Neutrophil (primary cell): ENCODE data around the gene CHN2.

Source experiments
- H3K27ac ChIP-seq: fragments of 200-600 bp; sonication (generic); 2 replicates; pipeline ENCODE4 v1.5.1; 2016; ENCODE audit warnings: mild to moderate bottlenecking, moderate library complexity
- H3K27me3 ChIP-seq: fragments of 200-600 bp; sonication (generic); 2 replicates; pipeline ENCODE4 v1.6.0; 2016; ENCODE audit warnings: mild to moderate bottlenecking
- H3K36me3 ChIP-seq: fragments of 200-600 bp; sonication (generic); 2 replicates; pipeline ENCODE4 v1.5.1; 2017
- H3K4me1 ChIP-seq, 2 experiments: fragments of 200-600 bp in 1 of 2; sonication (generic) in 1 of 2; 1 replicate in 1 of 2; 2 replicates in 1 of 2; pipeline versions ENCODE4 v1.5.1 to v1.6.1; 2013 to 2016; ENCODE audit warnings: low read depth in 1 of 2, low read length in 1 of 2, mild to moderate bottlenecking in 1 of 2, moderate library complexity in 1 of 2; ENCODE audit not compliant: control insufficient read depth in 1 of 2, insufficient read depth in 1 of 2
- H3K4me3 ChIP-seq, 2 experiments: fragments of 200-600 bp in 1 of 2; sonication (generic) in 1 of 2; 1 replicate in 1 of 2; 2 replicates in 1 of 2; pipeline ENCODE4 v1.5.1; 2013 to 2016; ENCODE audit warnings: low read depth in 1 of 2, low read length in 1 of 2, mild to moderate bottlenecking in 1 of 2, moderate library complexity in 1 of 2
- H3K9me3 ChIP-seq: fragments of 200-600 bp; sonication (generic); 2 replicates; pipeline ENCODE4 v1.5.1; 2016
- TF ChIP-seq, protein P1 (sequence below): fragments of 200-600 bp; sonication (generic); IDR thresholded peaks from 2 replicates; pipeline ENCODE4 v1.5.1; 2016; ENCODE audit warnings: antibody characterized with exemption

CHN2 gene

DNA sequence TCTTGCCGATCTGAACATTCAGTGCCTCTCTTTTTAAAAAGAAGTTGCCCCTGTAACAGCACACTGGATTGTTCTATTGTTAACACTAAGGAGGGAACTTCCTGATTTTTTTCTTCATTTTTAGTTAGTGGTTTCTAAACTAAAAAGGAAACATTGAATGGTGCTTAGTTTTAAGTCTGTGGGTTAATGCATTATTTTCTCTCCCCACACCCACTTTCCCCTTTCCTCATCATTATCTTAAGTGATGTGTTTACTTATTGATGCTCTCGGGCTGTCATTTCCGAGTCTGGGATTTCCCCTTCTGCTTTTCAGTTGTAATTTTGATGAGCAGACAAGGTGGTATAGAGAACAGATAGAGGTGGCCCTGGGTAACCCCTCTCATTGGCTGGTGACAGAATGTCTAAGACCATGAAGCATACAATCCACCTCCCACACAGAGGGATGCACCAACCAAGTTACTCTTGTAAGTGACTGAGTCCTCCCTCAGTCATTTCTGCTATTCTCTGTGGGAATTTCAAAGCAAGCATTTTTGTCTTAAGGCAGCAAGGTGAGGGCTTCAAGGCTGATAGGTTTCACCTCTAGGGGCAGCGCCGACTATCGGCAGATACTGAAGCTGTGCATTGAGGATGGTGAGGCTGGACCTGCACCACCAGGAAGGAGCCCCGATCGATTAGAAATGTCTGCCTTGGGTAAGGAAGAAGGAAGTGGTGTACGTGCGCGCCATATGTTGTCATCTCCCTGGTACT, 49.5 kb downstream of the CHN2 start:
- Histone ChIP-seq H3K27ac (peak overlapping the region; percentile 55), H3K36me3 (no peaks in the 10 kb centered on the region)
- TF ChIP-seq, protein P1, sequence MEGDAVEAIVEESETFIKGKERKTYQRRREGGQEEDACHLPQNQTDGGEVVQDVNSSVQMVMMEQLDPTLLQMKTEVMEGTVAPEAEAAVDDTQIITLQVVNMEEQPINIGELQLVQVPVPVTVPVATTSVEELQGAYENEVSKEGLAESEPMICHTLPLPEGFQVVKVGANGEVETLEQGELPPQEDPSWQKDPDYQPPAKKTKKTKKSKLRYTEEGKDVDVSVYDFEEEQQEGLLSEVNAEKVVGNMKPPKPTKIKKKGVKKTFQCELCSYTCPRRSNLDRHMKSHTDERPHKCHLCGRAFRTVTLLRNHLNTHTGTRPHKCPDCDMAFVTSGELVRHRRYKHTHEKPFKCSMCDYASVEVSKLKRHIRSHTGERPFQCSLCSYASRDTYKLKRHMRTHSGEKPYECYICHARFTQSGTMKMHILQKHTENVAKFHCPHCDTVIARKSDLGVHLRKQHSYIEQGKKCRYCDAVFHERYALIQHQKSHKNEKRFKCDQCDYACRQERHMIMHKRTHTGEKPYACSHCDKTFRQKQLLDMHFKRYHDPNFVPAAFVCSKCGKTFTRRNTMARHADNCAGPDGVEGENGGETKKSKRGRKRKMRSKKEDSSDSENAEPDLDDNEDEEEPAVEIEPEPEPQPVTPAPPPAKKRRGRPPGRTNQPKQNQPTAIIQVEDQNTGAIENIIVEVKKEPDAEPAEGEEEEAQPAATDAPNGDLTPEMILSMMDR: no peak

DNA sequence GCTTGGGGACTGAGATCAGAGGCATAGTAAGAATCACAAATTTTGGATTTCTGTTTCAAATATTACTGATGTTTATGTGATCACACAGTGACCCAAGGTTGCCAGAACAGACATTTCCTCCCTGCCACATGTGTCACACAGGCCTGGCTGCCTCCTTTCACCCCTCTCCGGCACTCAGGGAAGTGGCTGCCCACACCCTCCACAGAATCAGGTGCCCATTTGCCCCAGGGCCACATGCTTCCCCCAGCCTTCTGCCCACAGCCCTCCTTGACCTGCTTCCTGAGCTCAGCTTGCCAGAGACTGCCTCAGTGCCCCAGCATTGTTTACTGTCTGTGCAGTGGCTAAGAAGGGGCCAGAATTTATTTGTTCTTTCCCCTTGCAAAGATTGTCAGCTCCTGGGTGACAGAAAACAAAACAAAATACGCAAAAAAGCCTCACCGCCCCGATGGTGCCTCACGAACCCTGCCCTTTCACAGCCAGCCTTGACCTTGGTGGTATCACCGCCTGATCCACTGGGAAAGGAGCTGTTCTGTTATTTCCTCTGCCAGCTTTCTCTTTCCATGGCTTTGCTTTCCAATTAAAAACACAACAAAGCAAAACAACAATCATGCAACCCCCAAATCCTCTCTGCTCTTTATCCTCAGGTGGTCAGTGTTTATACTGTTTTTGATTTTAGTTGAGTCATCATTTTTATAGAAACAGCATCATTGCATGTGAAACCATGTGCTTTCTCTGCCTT, 52.8 kb downstream of the CHN2 start:
- H3K4me1 ChIP-seq: peaks cover 49 to 70% of the 10 kb centered on the region in 2 experiments
- TF ChIP-seq, protein P1: no peak
- H3K9me3 ChIP-seq: no peaks in the 10 kb centered on the region
- no peaks in the 10 kb centered on the region for H3K27me3 ChIP-seq
- no peaks in the 10 kb centered on the region for H3K36me3 ChIP-seq
- no peak overlapping the region for H3K4me3 ChIP-seq
- H3K27ac ChIP-seq: no peak overlapping the region

More for the DNA sequence above, 49.5 kb downstream of the CHN2 start:
- H3K27me3 ChIP-seq: no peaks in the 10 kb centered on the region
- H3K4me1 ChIP-seq: peaks cover 27 to 54% of the 10 kb centered on the region in 2 experiments
- H3K9me3 ChIP-seq: no peaks in the 10 kb centered on the region
- H3K4me3 ChIP-seq: peak overlapping the region; percentile 0 to 13

DNA sequence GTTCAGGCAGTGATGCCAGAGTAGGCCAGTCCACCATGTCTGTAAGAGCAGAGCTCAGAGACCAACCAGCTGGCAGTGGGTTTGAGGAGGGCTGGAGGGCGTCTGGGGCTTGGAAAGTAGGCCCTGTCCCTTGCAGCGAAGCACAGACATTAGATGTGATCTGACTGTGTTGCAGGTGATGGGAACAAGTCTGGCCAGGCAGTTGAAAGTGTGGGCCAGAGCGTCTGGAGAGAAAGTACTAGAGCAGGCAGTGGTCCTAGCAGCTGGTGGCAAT, 53.3 kb downstream of the CHN2 start:
- Histone ChIP-seq H3K4me1 (peaks cover 49 to 70% of the 10 kb centered on the region in 2 experiments), H3K36me3 (no peaks in the 10 kb centered on the region), H3K4me3 (no peak overlapping the region), H3K27ac (peak overlapping the region; percentile 80), H3K9me3 (no peaks in the 10 kb centered on the region), H3K27me3 (no peaks in the 10 kb centered on the region)
- TF ChIP-seq, protein P1: no peak

DNA sequence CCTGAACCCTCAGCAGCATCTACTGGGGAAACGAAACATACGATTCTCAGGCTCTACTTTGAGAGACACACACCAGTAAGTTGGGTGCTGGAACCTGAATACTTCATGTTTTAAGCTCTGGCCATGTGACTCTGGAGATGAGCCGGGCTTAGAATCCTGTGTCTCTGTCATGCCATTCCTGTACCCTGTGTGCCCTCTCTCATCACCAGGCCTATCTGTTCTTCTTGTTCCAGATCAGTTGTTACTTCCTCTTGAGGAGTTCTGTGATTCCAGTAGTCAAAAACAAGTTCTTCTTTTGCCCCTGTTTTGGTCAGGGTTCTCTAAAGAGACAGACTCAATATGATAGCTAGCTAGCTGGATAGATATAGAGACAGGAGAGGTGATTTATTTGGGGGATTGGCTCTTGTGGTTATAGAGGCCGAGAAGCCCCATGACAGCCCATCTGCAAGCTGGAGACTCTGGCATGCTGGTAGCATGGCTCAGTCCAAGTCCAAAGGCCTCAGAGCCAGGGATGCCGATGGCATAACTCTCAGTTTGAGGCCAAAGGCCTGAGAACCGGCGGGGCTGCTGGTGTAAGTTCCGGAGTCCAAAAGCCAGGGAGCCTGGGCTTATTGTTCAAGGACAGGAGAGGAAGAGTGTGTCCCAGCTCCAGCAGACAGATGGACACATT, 54.3 kb downstream of the CHN2 start:
- Histone ChIP-seq H3K27ac (peak overlapping the region; percentile 80), H3K9me3 (no peaks in the 10 kb centered on the region), H3K4me3 (no peak overlapping the region), H3K4me1 (peaks cover 49 to 66% of the 10 kb centered on the region in 2 experiments), H3K36me3 (no peaks in the 10 kb centered on the region), H3K27me3 (no peaks in the 10 kb centered on the region)
- TF ChIP-seq, protein P1: no peak

DNA sequence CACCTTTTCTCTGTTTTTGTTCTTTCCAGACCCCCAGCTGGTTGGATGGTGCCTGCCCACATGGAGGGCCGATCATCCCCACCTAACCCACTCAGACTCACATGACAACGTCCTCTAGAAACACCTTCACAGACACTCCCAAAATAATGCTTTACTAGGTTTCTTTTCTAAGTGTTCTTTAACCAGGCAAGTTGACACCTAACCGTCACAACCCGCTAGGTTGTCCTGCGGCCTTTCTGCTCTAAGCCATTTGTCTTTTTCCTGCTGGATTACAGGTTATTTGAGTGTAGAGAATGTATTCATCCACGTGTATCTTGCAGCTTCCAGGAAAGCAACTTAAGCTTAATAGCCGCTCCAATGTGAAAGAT, 54.8 kb downstream of the CHN2 start:
- no peaks in the 10 kb centered on the region for H3K36me3 ChIP-seq
- TF ChIP-seq, protein P1: no peak
- H3K27me3 ChIP-seq: no peaks in the 10 kb centered on the region
- peaks cover 45 to 61% of the 10 kb centered on the region in 2 experiments for H3K4me1 ChIP-seq
- no peak overlapping the region for H3K4me3 ChIP-seq
- H3K9me3 ChIP-seq: no peaks in the 10 kb centered on the region
- peak overlapping the region; percentile 80 for H3K27ac ChIP-seq
